ENCODE results near the gene GPR152.

GPR152 gene

GRCh38 chr11:67423891-67424613 is 28.5 kb downstream of the GPR152 start:
- DNase-seq = no peak

GRCh38 chr11:67423466-67423865 is 29.1 kb downstream of the GPR152 start:
- no peak for DNase-seq

DNA sequence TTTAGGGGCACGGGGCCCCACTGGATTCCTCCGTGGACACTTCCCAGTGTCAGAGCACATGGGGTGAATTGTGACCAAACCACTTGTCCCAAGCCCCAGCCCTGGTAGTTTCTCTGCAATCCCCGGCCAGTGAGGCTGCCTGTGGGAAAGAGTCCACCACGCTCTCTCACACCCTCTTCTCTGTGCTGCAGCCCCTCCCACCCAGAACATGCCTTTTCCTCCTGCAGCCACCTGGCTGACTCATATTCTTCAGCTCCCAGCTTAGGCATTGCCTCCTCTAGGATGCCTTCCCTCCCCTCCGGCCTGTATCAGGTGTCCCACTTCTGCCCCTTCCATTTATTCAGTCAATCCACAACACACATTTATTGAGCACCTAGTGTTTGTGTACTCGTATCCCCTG is 29.6 kb downstream of the GPR152 start:
- DNase-seq = no peak

DNA sequence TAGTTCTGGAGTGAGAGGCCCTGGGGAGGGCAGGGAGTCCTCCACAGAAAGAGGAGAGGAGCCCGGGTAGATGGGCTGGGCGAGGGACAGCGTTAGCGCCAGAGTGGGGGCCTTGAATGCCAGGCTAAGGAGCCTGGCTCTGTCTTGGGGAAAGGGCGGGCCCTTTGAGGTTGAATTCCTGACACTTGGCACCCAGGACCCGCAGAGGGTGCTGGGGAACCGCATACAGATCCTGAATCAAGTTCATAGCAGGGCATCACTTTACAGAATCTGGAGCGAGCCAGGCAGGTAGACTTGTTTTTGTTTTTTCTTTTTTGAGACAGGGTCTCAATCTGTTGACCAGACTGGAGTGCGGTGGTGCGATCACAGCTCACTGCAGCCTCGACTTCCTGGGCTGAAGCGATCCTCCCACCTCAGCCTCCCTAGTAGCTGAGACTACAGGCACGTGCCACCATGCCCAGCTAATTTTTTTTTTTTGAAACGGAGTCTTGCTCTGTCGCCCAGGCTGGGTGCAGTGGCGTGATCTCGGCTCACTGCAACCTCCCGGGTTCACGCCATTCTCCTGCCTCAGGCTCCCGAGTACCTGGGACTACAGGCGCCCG is 31.0 kb downstream of the GPR152 start:
- DNase-seq = no peak

DNA sequence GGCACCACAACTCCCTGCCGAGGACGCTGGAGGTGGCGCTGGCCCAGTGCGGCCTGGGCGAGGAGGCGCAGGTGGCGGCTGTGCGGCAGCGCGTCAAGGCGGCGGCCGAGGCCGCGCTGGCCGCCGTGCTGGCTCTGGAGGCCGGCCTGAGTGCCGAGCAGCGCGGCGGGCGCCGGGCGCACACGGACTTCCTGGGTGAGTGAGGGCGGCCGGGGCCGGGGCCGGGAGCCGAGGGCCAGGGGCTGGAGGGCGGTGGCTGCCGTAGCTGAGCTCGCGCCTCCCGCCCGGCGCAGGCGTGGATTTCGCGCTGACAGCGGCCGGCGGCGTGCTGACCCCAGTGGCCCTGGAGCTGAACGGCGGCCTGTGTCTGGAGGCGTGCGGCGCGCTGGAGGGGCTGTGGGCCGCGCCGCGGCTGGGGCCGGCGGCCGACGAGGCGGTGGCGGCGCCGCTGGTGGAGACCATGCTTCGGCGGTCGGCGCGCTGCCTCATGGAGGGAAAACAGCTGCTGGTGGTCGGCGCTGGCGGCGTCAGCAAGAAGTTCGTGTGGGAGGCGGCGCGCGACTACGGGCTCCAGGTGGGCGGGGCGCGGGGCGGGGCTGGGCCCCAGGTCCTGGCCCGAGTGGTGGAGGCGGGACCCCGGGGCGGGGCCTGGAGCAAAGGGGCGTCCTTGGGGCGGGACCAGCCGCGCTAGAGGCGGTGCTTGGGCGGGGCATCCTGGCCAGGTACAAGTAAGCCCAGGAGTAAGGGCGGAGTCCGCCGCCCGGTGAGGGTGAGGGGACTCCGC is 31.7 kb downstream of the GPR152 start:
- DNase-seq = peak; percentile 96 to 98

- no peak for DNase-seq
These were observed 32.3 kb downstream of the GPR152 start for GRCh38 chr11:67420147-67420645.

DNA sequence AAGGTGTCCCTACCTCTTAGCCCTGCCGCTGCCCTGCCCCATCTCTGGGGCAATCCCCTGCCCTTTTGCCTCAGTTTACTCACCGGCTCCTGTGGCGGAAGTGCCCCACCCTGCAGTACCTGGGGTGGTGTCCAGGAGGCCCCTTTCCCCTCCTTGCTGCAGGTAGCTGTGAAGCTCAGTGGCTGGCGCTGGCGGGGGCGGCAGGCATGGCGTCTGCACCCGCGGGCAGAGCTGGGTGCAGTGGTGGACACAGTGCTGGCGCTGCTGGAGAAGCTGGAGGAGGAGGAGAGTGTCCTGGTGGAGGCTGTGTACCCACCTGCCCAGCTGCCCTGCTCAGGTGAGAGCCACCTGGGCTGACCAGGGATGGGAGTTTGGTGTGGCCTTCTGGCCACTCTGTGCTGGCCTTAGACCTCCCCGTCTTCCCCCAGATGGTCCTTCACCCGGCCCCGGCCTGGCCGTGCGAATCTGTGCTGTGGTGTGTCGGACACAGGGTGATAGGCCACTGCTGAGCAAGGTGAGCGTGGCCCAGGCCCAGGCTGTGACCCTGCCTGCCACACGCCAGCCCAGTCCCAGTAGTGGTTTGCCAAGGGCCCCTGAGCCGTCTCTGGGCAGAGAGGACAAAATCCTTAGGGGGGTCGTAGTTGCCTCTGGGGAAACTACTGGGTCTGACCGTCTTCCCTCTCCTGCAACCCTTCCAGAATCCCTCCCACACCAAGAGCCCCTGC is 33.0 kb downstream of the GPR152 start:
- no peak for DNase-seq

- peak; percentile 52 to 62 for DNase-seq
These were observed 33.9 kb downstream of the GPR152 start for GRCh38 chr11:67418476-67419281.

DNA sequence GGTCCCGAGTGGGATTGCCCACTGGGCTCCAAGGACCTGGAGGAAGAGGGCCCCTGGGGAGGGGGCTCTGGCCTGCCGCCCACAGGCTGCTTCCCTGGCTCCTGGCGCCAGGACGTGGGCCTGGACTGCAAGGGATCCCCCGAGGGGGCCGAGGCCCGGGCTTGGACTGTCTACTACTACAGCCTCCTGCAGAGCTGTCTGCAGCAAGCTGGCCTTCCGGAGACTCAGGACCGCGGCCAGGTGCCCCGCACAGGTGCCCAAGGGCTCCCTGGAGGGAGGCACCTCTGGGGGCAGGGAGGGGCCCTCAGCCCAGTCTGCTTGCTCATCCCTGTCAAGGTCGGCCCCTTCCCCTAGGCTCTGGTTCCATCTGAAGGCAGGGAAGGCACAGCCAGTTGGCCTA is 35.1 kb downstream of the GPR152 start:
- DNase-seq = no peak

- DNase-seq = peak; percentile 83 to 89
These were observed 35.9 kb downstream of the GPR152 start for GRCh38 chr11:67416416-67417335.

DNA sequence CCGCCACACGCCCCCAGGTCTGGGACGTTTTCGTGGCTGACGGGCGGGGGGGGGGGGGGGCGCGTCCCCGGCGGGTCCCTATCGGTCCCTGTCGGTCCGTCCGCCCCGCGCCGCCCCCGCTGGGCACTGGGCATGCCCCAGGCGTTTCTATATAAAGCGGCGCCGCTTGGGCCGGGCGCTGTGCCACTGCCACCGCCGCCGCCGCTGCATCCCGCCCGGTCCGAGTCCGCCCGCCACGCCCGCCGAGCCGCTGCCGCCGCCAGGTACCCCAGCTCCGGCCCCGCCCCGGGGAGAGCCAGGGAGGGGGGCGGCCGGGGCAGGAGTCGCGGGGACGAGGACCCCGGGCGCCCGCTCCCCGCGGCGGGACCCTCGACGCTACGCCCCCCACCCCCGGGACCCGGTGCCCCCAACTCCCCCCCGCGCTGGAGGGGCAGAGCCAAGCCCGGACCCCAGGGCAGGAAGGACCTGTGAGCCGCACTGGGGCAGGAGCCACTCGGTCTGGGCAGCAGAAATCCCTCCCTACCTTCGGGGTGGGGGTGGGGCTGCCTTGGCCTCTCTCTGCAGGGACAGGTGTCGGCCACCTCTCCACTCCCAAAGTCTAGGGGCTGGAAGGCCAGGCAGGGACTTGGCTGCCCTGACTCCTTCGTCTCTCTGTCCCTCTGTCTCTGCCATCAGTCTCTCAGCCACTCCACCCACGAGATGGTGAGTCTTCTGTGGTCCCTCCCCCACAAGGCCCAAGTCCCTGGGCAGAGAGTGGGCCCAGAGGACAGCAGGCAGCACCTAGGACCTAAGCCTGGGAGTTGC is 36.8 kb downstream of the GPR152 start, which contains the start of gene CARNS1:
CARNS1 (plus strand) TSS at position 178 of the 804 bp plus-strand sequence; CDS start at position 700, 522 bp downstream.
- DNase-seq = no peak

GRCh38 chr11:67413266-67413849 is 39.2 kb downstream of the GPR152 start:
- DNase-seq = no peak

DNA sequence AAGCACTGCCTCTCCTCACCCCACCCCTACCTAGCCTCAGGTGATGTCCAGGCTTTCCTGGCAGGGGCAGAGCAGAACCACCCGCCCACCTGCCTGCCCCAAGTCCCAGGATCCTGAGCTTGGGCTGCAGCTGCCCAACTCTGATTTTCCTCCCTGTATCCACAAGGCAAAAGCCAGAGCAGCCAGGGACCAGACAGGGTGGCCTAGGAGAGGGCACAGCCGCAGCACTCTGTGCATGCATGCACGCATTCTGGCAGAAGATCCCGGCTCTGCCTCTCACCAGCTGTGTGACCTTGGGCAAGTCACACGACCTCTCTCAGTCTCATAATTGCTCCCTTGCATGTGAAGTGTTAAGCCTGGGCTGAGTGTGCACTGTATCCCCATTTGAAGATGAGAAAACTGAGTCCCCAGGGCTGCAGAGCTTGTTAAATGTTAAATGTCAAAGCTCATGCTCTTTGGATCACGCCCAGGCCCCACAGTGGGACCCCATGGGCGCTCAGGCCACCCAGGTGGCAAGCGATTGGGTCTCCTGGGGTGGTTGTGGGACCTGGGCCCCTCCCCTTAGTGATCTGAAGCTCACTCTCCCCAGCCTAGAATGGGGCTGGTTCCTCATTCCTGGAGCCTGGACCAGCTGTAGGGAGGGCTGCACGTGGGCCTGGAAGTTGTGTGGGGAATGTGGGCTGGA is 39.9 kb downstream of the GPR152 start:
- DNase-seq = no peak

- no peak for DNase-seq
These were observed 40.8 kb downstream of the GPR152 start for GRCh38 chr11:67411785-67412152.

- no peak for DNase-seq
These were observed 41.3 kb downstream of the GPR152 start for GRCh38 chr11:67410984-67411784.

GRCh38 chr11:67410369-67410831 is 42.1 kb downstream of the GPR152 start:
- DNase-seq = no peak

DNA sequence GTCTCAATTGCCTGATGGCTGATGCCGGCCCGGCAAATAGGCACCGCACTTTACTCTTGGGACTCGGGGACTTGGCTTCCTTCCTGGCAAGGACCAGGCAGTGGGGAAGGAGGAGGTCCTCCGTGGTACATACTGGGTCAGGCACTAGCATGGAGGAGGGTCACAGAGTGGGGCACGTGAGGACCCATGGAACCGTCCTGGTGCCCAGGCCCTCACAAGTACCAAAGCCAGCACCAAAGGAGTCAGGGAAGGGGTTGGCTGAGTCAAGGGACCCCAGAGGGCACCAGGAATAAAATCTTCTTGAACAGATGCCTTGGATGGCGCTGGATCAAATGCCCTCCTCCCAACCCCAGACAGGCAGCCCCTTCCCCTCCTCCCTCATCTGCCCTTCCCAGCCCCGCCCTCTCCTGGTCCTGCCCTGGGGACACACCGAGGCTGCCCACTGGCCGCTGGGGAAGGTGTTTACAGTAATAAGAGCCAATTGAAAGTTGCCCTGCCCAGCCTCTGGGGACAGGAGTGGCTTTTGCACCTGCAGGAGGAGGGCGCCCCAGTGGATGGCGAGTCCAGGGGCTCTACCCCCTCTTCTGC is 42.7 kb downstream of the GPR152 start:
- peak in 1 of 2 donors; percentile 47 for DNase-seq

- DNase-seq = peak; percentile 72 to 84
These were observed 43.3 kb downstream of the GPR152 start for GRCh38 chr11:67409261-67409666.

Data from CD4-positive, alpha-beta T cell treated with Interferon alpha-2 for 1 hour (primary cell).